MM.1S (cell line): ENCODE data around the gene FAM32A.

Experiments used
- CTCF ChIP-seq: fragments of 300-600 bp; sonication (generic); IDR thresholded peaks from 2 replicates; pipeline ENCODE4 v1.5.1; 2016; ENCODE audit warnings: antibody characterized with exemption, low read length, mixed read lengths
- EZH2 ChIP-seq: fragments of 300-600 bp; sonication (generic); optimal IDR thresholded peaks from 2 replicates; pipeline ENCODE3; 2017; ENCODE audit warnings: low read depth, mild to moderate bottlenecking, antibody characterized with exemption, low read length, mixed read lengths
- EZH2phosphoT487 ChIP-seq: fragments of 300-600 bp; sonication (generic); IDR thresholded peaks from 2 replicates; pipeline ENCODE4 v1.6.1; 2018; ENCODE audit warnings: antibody characterized with exemption, low read length

DNA sequence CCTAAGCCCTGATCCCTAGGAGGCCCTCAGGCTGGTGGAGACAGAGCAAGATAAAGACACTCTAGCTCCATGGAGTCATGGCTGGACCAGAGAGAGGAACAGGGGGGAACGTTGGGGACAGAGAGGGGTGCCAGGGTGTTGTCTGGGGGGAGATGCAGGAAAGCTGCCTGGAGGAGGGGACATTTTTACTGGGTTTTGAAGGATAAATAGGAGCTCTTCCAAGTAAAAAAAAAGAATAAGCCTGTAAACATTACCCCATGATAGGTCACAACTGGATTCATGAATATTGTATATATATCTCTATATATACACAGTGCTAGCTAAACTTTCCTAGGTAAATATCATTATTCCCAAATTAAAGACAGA is 41.0 kb upstream of the FAM32A start:
- no peak for TF ChIP-seq EZH2
- TF ChIP-seq CTCF: no peak
- TF ChIP-seq EZH2phosphoT487: no peak
